ENCODE measurements around the gene SFXN2. TPM values are rescaled to one million over a fixed set of nuclear protein-coding genes. Genes with fewer than 3 reads are reported as not detected.

The SFXN2 gene
- total RNA-seq (2022; extraction: Qiagen RNA extraction; ENCODE audit: low read depth), result 2.1 to 4.2 TPM (median 2.7 TPM) in 5 replicates

GRCh38 chr10:102714621-102715455 is at the start of gene SFXN2:
TSS of gene SFXN2 (plus strand) at chr10:102714636. CDS start at chr10:102726637, 12,001 bp downstream.

GRCh38 chr10:102713814-102714620 is 419 bp upstream of the SFXN2 start, which contains the start of gene ARL3:
TSS of gene ARL3 (minus strand) at chr10:102714397. CDS start at chr10:102714275, 122 bp downstream.

GRCh38 chr10:102743588-102744373 is 29.3 kb downstream of the SFXN2 start, which contains the start of gene WBP1L:
TSS of gene WBP1L (plus strand) at chr10:102743948. CDS start at chr10:102744054, 106 bp downstream.

Other genes with a start within 250 kb of the SFXN2 start
- 83.8 to 98.2 TPM (median 93.1 TPM) in 5 replicates for gene ACTR1A, start 211.9 kb upstream of the SFXN2 start, total RNA-seq (2022; extraction: Qiagen RNA extraction; ENCODE audit: low read depth)
- gene SUFU, start 210.7 kb upstream of the SFXN2 start, total RNA-seq (2022; extraction: Qiagen RNA extraction; ENCODE audit: low read depth), result 4.9 to 8.2 TPM (median 7.2 TPM) in 5 replicates
- 40.3 to 45.9 TPM (median 44.9 TPM) in 5 replicates for gene TRIM8, start 70.2 kb upstream of the SFXN2 start, total RNA-seq (2022; extraction: Qiagen RNA extraction; ENCODE audit: low read depth)
- gene ARL3, start 239 bp upstream of the SFXN2 start, total RNA-seq (2022; extraction: Qiagen RNA extraction; ENCODE audit: low read depth), result 13.3 to 18.6 TPM (median 13.9 TPM) in 5 replicates
- gene WBP1L, start 29.3 kb downstream of the SFXN2 start, total RNA-seq (2022; extraction: Qiagen RNA extraction; ENCODE audit: low read depth), result 17.5 to 28.7 TPM (median 26.1 TPM) in 5 replicates
- not detected in 5 replicates for gene CYP17A1, start 122.8 kb downstream of the SFXN2 start, total RNA-seq (2022; extraction: Qiagen RNA extraction; ENCODE audit: low read depth)
- gene BORCS7, start 139.6 kb downstream of the SFXN2 start, total RNA-seq (2022; extraction: Qiagen RNA extraction; ENCODE audit: low read depth), result 14.5 to 26.2 TPM (median 23.8 TPM) in 5 replicates
- gene AS3MT, start 154.8 kb downstream of the SFXN2 start, total RNA-seq (2022; extraction: Qiagen RNA extraction; ENCODE audit: low read depth), result 2.6 to 5.0 TPM (median 4.7 TPM) in 5 replicates
- 3.6 to 5.9 TPM (median 5.5 TPM) in 5 replicates for gene CNNM2, start 203.7 kb downstream of the SFXN2 start, total RNA-seq (2022; extraction: Qiagen RNA extraction; ENCODE audit: low read depth)

Measured in A549 treated with ZK216348 at 1 μM for 4 hours (cell line).